ENCODE results near the gene ARNT2.

GRCh38 chr15:80597076-80597475, 192.9 kb downstream of the ARNT2 start:
- TF ChIP-seq POLR2A (IDR thresholded peaks at IDR 0.05) (no peak), CTCF (IDR thresholded peaks at IDR 0.05) (no peak)

Data from testis (tissue), 2 donors.